CD14-positive monocyte (primary cell): ENCODE measurements around the gene CBX5. TPM values are rescaled to one million over a fixed set of nuclear protein-coding genes. Genes with fewer than 3 reads are reported as not detected.
A peak's percentile ranks its signal among the peaks of the same experiment; 100 is the strongest.

ENCODE experiments used
- DNase-seq, 3 donors: peaks; one replicate each; pipeline ENCODE4 v3.0.0-alpha.2; 2011 to 2022
- H2AFZ ChIP-seq: 2 replicates; pipeline ENCODE4 v1.6.0; 2012; ENCODE audit warnings: mild to moderate bottlenecking, low read depth, low read length, inconsistent platforms; ENCODE audit not compliant: insufficient read depth, poor library complexity, severe bottlenecking
- H3K27ac ChIP-seq, 2 donors: 1 replicate in 1 of 2; 2 replicates in 1 of 2; pipeline ENCODE4 v1.5.1; 2012 to 2013; ENCODE audit warnings: low read length in 2 of 2, control low read depth in 1 of 2, inconsistent platforms in 1 of 2, low read depth in 1 of 2, mild to moderate bottlenecking in 1 of 2
- H3K27me3 ChIP-seq, 2 donors: one replicate each; pipeline versions ENCODE4 v1.6.0 to v1.6.1; 2011 to 2013; ENCODE audit warnings: low read length in 2 of 2; ENCODE audit not compliant: control insufficient read depth in 2 of 2, insufficient read depth in 2 of 2
- H3K36me3 ChIP-seq, 2 donors: replicated peaks in 1 of 2; 1 replicate in 1 of 2; 2 replicates in 1 of 2; pipeline versions ENCODE4 v1.5.1 to v1.6.1; 2012 to 2013; ENCODE audit warnings: low read length in 2 of 2, control low read depth in 1 of 2, inconsistent platforms in 1 of 2, mild to moderate bottlenecking in 1 of 2; ENCODE audit not compliant: insufficient read depth in 2 of 2, control insufficient read depth in 1 of 2
- H3K4me1 ChIP-seq, 2 donors: 1 replicate in 1 of 2; 2 replicates in 1 of 2; pipeline versions ENCODE4 v1.5.1 to v1.6.1; 2012 to 2013; ENCODE audit warnings: low read length in 2 of 2, control low read depth in 1 of 2, inconsistent platforms in 1 of 2, mild to moderate bottlenecking in 1 of 2, moderate library complexity in 1 of 2; ENCODE audit not compliant: insufficient read depth in 2 of 2, control insufficient read depth in 1 of 2
- H3K4me2 ChIP-seq: replicated peaks from 2 replicates; pipeline ENCODE3; 2012; ENCODE audit warnings: low read length, moderate library complexity, mild to moderate bottlenecking; ENCODE audit not compliant: poor library complexity, severe bottlenecking; ENCODE audit errors: extremely low read depth
- H3K4me3 ChIP-seq, 3 experiments: fragments of 200-600 bp in 1 of 3; sonication (generic) in 1 of 3; replicated peaks in 1 of 3; 1 replicate in 2 of 3; 2 replicates in 1 of 3; pipeline ENCODE4 v1.5.1; 2011 to 2013; ENCODE audit warnings: low read length in 3 of 3, mild to moderate bottlenecking in 3 of 3, control low read depth in 2 of 3, low read depth in 2 of 3, inconsistent platforms in 1 of 3, moderate library complexity in 1 of 3
- H3K79me2 ChIP-seq: 2 replicates; pipeline ENCODE4 v1.6.0; 2012; ENCODE audit warnings: mild to moderate bottlenecking, control low read depth, inconsistent platforms, low read length, moderate library complexity; ENCODE audit not compliant: insufficient read depth
- H3K9ac ChIP-seq: 2 replicates; pipeline ENCODE4 v1.6.0; 2017; ENCODE audit warnings: low read length, mild to moderate bottlenecking; ENCODE audit not compliant: insufficient read depth, poor library complexity, severe bottlenecking
- H3K9me3 ChIP-seq, 2 donors: replicated peaks in 1 of 2; 1 replicate in 1 of 2; 2 replicates in 1 of 2; pipeline versions ENCODE4 v1.5.1 to v1.6.1; 2012 to 2013; ENCODE audit warnings: low read length in 2 of 2, control low read depth in 1 of 2; ENCODE audit not compliant: control insufficient read depth in 1 of 2, insufficient read depth in 1 of 2
- H4K20me1 ChIP-seq: 2 replicates; pipeline ENCODE4 v1.6.0; 2012; ENCODE audit warnings: mild to moderate bottlenecking, low read length, control low read depth, moderate library complexity; ENCODE audit not compliant: insufficient read depth
- H3K27ac Mint-ChIP-seq, 7 donors: one replicate each; pipeline ENCODE4 v1.8.0; 2020; ENCODE audit warnings: mild to moderate bottlenecking in 7 of 7, mixed read lengths in 7 of 7, moderate library complexity in 6 of 7, inconsistent platforms in 2 of 7
- H3K27me3 Mint-ChIP-seq, 3 donors: one replicate each; pipeline ENCODE4 v1.8.0; 2021 to 2022; ENCODE audit warnings: low read depth in 3 of 3, mild to moderate bottlenecking in 3 of 3, mixed read lengths in 3 of 3, moderate library complexity in 3 of 3, inconsistent platforms in 1 of 3
- H3K36me3 Mint-ChIP-seq, 2 donors: one replicate each; pipeline ENCODE4 v1.8.0; 2020; ENCODE audit warnings: mixed read lengths in 2 of 2, inconsistent platforms in 1 of 2, mild to moderate bottlenecking in 1 of 2
- H3K4me1 Mint-ChIP-seq: one replicate; pipeline ENCODE4 v1.8.0; 2020; ENCODE audit warnings: mild to moderate bottlenecking, mixed read lengths
- H3K4me3 Mint-ChIP-seq, 2 donors: one replicate each; pipeline ENCODE4 v1.8.0; 2020; ENCODE audit warnings: mild to moderate bottlenecking in 2 of 2, mixed read lengths in 2 of 2, moderate library complexity in 1 of 2
- H3K9me3 Mint-ChIP-seq, 7 donors: one replicate each; pipeline ENCODE4 v1.8.0; 2020 to 2022; ENCODE audit warnings: mixed read lengths in 7 of 7, mild to moderate bottlenecking in 6 of 7, moderate library complexity in 6 of 7, inconsistent platforms in 2 of 7
- WGBS: methylation state at CpG from one replicate; pipeline ENCODE4 v1.1.5; 2013; ENCODE audit warnings: missing lambda C conversion rate; ENCODE audit not compliant: insufficient coverage; 5-methylcytosine and 5-hydroxymethylcytosine counted together
- intact Hi-C, 2 donors: fragments of 100-400 bp; cut with micrococcal nuclease; formaldehyde crosslinking; loops; one replicate each; pipeline versions ENCODE4 v1.15.0 to v1.15.1; 2023
- polyA plus RNA-seq, 3 donors: library from polyadenylated mRNA; depleted of rRNA in 1 of 3; unstranded in 2 of 3; stranded (reverse) in 1 of 3; fragments of 300-500 nt in 2 of 3; fragments of >200 nt in 1 of 3; fragmentation: Illumina TruSeq in 2 of 3; gene quantifications; 1 replicate in 2 of 3; 2 replicates in 1 of 3; pipeline ENCODE4 v1.2.3, GENCODE V29; 2012 to 2021
- TF ChIP-seq, protein P1 (sequence below): fragments of 200-600 bp; IDR thresholded peaks from one replicate; pipeline ENCODE4 v1.8.0; 2022; ENCODE audit warnings: antibody characterized with exemption, mild to moderate bottlenecking

The CBX5 gene
- polyA plus RNA-seq, 3 donors = 2.9 to 5.4 (median 4.8) TPM

DNA sequence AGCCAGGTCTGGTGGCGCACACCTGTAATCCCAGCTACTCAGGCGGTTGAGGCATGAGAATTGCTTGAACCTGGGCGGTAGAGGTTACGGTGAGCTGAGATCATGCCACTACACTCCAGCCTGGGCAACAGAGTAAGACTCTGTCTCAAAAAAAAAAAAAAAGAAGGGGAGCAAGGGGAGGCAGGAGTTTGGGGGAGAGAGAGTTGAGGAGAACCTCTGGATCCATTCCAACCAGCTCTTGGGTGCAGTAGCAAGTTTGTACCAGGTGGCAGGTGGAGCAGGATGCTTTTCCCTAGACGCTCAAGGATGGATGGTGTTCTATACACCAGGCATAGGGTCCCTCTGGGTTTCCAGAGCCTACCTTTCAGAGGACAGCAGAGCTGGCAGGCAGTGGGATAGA, 19.0 kb upstream of the CBX5 start:
- Mint-ChIP-seq H3K27me3 (peaks cover 0 to 1% (median 0%) of the 10 kb centered on the region in 3 donors), H3K4me1 (peaks cover 82% of the 10 kb centered on the region)
- H3K9ac ChIP-seq = peak overlapping the region; percentile 73

DNA sequence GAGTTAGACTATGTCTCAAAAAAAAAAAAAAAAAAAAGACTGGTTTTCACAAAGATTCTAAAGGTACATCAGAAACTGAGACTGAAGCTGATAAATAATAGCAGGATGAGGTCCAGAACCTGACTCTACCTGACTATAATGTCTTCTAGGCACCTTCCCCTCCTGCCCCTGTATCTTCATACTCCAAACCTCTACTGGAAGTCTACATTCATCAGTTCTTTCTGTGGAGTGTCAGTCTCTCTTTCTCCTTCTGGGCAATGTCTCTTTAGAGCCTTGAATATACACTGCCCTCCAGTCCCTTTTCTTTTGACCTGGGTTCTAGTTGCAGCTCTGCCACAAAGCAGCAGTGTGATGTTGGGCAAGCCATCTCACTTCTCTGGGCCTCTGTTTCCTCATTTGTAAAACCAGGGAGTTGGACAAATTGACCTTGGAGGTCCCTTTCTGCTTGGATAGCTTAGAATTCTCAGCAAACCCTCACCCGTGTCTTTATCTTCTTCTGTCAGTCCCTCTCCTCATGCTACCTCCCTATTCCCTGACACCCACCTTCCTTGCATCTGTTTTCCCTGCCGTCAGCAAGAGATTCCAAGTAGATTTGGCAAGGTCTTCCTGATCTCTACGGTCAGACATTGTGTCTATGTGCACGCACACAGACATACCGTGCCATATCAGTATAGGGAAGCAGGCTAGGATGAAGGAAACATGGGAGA, 16.6 kb upstream of the CBX5 start:
- H3K27ac Mint-ChIP-seq = peak overlapping the region; percentile 85 to 92 (median 91)
- H3K27me3 Mint-ChIP-seq = no peaks in the 10 kb centered on the region
- peaks cover 39 to 66% of the 10 kb centered on the region in 2 donors for H3K36me3 Mint-ChIP-seq
- H3K9me3 Mint-ChIP-seq = peaks cover 0 to 2% (median 0%) of the 10 kb centered on the region in 7 donors
- Histone ChIP-seq H3K4me2 (peak overlapping the region; percentile 99), H3K4me1 (peaks cover 84 to 97% of the 10 kb centered on the region in 2 donors), H3K4me3 (peak overlapping the region; percentile 31 to 99 (median 47)), H3K9ac (peak overlapping the region; percentile 41), H3K9me3 (no peaks in the 10 kb centered on the region), H3K27ac (peak overlapping the region; percentile 51 to 87), H3K79me2 (peaks cover 100% of the 10 kb centered on the region), H3K36me3 (peaks cover 37 to 46% of the 10 kb centered on the region in 2 donors), H4K20me1 (peaks cover 53% of the 10 kb centered on the region), H2AFZ (no peak overlapping the region), H3K27me3 (no peaks in the 10 kb centered on the region)
- 5% methylated on average over 3 of the region's 5 CpGs for WGBS
- TF ChIP-seq, protein P1, sequence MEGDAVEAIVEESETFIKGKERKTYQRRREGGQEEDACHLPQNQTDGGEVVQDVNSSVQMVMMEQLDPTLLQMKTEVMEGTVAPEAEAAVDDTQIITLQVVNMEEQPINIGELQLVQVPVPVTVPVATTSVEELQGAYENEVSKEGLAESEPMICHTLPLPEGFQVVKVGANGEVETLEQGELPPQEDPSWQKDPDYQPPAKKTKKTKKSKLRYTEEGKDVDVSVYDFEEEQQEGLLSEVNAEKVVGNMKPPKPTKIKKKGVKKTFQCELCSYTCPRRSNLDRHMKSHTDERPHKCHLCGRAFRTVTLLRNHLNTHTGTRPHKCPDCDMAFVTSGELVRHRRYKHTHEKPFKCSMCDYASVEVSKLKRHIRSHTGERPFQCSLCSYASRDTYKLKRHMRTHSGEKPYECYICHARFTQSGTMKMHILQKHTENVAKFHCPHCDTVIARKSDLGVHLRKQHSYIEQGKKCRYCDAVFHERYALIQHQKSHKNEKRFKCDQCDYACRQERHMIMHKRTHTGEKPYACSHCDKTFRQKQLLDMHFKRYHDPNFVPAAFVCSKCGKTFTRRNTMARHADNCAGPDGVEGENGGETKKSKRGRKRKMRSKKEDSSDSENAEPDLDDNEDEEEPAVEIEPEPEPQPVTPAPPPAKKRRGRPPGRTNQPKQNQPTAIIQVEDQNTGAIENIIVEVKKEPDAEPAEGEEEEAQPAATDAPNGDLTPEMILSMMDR = no peak
- peak in 2 of 3 donors; percentile 33 to 47 for DNase-seq
- H3K4me1 Mint-ChIP-seq = peaks cover 84% of the 10 kb centered on the region
- intact Hi-C loops = loop anchor here (2.0 to 5.0 kb wide), 3 partner anchors 14 to 71 kb away; no protein-coding TSS in a partner anchor
- peak overlapping the region; percentile 86 to 99 for H3K4me3 Mint-ChIP-seq

More for the DNA sequence above, 19.0 kb upstream of the CBX5 start:
- peak overlapping the region; percentile 85 to 93 (median 92) for H3K27ac Mint-ChIP-seq
- no peaks in the 10 kb centered on the region for H3K9me3 ChIP-seq
- peak overlapping the region; percentile 31 for H2AFZ ChIP-seq
- H3K9me3 Mint-ChIP-seq = peaks cover 0 to 2% (median 0%) of the 10 kb centered on the region in 7 donors
- no peak for DNase-seq
- H3K27ac ChIP-seq = peak overlapping the region; percentile 70 to 87
- no peaks in the 10 kb centered on the region for H3K27me3 ChIP-seq
- WGBS = 0% methylated on average over 1 of the region's 5 CpGs
- TF ChIP-seq, protein P1 = no peak
- peak overlapping the region; percentile 99 for H3K4me2 ChIP-seq
- intact Hi-C loops = loop anchor here in 1 of 2 donors (5.0 kb wide), 2 partner anchors 33 to 68 kb away; no protein-coding TSS in a partner anchor
- peaks cover 16 to 42% of the 10 kb centered on the region in 2 donors for H3K36me3 Mint-ChIP-seq
- H3K4me3 ChIP-seq = peak overlapping the region; percentile 80 to 99 (median 93)
- peaks cover 18 to 22% of the 10 kb centered on the region in 2 donors for H3K36me3 ChIP-seq
- peak overlapping the region; percentile 86 to 99 for H3K4me3 Mint-ChIP-seq
- H4K20me1 ChIP-seq = peaks cover 29% of the 10 kb centered on the region
- peaks cover 84 to 97% of the 10 kb centered on the region in 2 donors for H3K4me1 ChIP-seq
- peaks cover 100% of the 10 kb centered on the region for H3K79me2 ChIP-seq
